HG03280 (cell line): ENCODE data around the gene IPO5.
"Not testable (repeated sequence)": the region's sequence is repeated elsewhere in the genome, so short reads cannot be mapped to it uniquely, and the experiment has no call there.

Source experiments
- ATAC-seq: cut with Tn5 transposase; IDR thresholded peaks from one replicate; pipeline ENCODE4 v1.9.1; 2021; ENCODE audit warnings: mild to moderate bottlenecking, moderate library complexity; ENCODE audit not compliant: unreplicated experiment

IPO5 gene

DNA sequence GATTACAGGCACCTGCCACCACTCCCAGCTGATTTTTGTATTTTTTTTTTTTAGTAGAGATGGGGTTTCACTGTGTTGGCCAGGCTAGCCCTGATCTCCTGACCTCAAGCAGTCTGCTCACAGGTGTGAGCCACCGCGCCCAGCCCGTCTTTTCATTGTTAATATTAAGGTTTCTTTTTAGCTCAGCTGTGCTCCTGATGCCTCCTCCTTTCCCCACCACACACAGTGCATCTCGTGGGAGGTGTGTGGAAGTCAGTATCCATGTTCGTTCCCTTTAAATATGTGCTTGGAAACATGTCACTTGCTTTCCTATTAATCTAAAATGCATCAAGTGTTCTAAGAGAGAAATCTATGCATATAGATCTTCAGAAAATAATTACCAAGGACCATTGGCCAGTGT is 53.5 kb downstream of the IPO5 start:
- no peak for ATAC-seq

GRCh38 chr13:98013241-98013640 is 59.8 kb downstream of the IPO5 start:
- no peak for ATAC-seq

- no peak for ATAC-seq
Measured at GRCh38 chr13:98014766-98015165, 61.3 kb downstream of the IPO5 start.

DNA sequence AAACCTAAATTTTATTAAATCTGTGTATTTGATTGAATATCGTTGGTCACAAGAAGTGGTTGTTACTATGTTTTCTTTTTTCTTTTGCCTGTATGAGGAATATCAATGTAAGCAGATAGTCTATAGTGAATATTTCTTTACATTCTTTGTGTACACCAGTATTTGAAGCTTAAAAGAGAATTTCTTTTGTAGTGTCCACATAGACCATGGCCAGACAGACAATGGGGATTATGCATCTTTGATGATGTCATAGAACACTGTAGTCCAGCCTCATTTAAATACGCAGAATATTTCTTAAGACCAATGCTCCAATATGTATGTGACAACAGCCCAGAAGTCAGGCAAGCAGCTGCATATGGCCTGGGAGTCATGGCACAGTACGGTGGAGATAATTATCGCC is 64.8 kb downstream of the IPO5 start:
- ATAC-seq, result no peak

DNA sequence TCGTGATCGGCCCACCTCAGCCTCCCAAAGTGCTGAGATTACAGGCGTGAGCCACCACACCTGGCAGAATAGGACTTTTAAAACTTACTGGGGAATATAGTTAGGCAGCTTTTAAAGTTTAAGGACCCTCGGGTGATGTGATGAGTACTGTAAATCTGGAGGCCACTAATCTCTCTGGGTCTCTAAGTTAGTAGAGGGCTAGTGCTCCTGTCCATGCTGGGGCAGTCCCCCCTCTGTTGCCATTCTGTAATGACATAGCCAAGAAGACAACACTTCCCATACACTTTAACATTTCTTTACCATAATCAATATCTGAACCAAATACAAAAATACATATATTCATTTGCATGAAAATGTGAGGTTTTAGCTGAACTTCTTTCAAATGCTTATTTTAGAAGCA is 65.7 kb downstream of the IPO5 start:
- ATAC-seq, result no peak

DNA sequence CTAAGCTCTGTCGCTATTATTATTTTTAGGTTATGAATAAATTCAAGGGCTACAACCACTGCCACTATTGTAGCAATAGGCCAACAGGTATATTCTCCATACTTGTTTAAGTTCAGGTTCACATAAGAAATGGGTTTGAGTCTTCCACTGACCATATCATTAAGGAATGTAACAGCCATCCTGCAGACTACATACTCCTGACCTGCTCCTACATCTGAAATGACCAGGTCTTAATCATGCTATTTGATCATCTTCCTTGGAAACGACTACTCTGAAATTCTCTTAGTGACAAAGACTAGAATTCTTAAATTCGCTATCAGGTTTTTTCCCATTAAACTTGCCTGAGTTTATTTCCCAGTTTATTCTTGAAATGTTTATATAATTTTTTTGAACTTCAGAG is 66.8 kb downstream of the IPO5 start:
- ATAC-seq, result no peak

DNA sequence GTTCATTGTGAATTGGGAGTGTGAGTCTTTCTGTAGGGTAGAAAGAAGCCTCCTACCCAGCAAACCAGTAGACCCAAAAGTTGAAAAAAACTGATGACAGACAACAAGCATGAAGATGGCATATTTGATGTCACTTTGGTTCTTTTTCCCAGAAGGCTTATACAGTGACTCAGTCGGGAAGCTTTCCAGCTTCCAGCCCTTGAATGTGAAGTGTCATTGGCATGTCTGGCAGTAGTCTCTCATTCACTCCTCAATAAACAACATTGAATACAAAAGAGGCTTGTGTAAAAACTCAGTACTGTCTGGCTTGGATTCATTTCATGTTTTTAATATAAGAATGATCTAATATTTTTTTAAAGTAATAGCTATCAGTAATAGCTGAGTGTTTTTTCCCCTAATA is 68.7 kb downstream of the IPO5 start:
- no peak for ATAC-seq

DNA sequence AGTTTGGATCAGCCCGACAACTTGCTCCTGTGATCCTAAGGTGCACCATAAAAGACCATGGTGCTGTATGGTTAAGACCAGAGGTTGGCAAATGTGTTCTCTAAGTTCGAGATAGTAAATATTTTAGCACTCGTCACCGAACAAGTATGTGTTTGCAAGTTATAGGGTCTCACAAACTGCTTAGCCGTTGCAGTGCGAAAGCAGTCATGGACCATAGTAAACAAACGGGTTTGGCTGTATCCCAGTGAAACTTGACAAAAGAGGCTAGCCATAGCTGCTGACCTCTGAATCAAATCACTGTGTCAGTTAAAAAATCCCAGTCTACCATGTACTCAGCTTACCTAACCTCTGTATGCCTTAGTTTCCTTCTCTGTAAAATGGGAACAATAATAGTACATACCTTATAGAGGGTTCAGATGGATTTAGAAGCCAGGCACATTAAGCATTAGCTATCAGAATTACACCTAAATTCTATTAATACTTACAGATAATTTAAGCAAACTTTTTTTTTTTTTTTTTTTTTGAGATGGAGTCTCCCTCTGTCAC is 72.1 kb downstream of the IPO5 start:
- no peak for ATAC-seq

GRCh38 chr13:98026457-98026857 is 73.0 kb downstream of the IPO5 start:
- ATAC-seq, result no peak

- no peak for ATAC-seq
Measured at GRCh38 chr13:98032168-98032567, 78.7 kb downstream of the IPO5 start.

DNA sequence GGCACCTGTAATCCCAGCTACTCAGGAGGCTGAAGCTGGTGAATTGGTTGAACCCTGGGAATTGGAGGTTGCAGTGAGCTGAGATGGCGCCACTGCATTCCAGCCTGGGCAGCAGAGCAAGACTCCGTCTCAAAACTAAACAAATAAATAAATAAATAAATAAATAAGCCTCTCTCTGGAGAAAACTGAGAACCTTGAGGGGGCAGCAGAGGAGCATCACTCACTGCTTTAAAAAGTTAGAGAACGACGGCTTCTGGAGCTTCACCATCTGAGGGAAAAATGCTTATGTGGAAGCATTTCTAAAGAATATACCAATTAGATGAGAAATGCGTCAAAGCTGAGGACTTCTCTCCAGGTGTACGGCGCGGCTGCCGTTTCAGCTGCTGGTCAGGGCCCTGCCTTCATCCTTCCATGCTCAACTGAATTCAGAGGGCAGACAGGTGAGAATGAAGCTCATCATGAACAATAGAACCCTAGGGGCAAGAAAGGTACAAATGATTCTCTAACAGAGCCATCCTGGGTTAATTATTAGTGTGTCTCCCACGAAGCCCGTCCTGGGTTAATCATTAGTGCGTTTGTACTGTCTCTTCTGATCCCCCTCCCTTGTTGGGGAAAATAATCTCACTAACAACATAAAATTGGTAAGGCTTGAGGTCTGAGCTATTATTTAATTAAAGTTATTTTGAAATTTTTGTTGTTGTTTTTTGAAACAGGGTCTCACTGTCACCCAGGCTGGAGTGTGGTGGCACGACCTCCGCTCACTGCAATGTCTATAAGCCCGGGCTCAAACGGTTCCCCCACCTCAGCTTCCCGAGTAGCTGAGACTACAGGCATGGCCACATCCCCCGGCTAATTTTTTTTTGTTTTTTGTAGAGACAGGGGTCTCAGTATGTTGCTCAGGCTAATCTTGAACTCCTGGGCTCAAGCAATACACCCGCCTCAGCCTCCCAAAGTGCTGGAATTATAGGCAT is 80.1 kb downstream of the IPO5 start:
- no peak for ATAC-seq

DNA sequence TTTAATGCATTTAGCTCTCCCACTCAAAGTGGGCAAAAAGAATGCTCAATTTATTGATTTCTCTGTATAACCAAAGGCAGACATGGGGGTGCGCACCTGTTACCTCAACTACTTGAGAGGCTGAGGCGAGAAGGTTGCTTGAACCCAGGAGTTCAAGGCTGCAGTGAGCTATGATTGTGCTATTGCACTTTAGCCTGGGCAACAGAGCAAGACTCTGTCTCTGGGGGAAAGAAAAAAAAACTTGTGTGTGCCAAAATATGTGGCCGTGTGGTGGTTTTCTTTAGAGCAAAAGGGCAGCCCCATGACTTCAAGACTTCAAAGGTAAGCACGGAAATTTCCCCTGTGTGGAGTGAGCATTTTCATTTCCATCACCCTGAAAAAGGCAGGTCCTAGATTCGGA is 81.9 kb downstream of the IPO5 start:
- no peak for ATAC-seq

GRCh38 chr13:98036564-98037302 is 83.3 kb downstream of the IPO5 start:
- ATAC-seq, result not testable (repeated sequence)

DNA sequence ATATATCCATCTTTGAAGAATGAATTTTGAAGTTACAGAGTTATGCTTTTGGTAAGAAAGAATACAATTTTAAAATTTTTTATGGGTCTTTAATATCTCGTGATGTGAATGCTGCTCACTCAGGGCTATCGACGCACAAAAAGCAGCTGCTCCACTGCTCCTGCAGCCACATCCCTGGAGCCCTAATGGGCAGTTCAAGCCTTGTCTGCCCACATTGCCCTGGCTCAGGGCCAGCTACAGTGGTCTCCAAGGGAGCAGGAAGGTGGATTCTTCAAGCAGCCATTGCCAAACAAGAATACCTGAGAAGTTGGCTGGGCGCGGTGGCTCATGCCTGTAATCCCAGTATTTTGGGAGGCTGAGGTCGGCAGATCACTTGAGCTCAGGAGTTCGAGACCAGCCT is 85.8 kb downstream of the IPO5 start:
- ATAC-seq, result no peak

GRCh38 chr13:98039964-98040363 is 86.5 kb downstream of the IPO5 start:
- no peak for ATAC-seq

DNA sequence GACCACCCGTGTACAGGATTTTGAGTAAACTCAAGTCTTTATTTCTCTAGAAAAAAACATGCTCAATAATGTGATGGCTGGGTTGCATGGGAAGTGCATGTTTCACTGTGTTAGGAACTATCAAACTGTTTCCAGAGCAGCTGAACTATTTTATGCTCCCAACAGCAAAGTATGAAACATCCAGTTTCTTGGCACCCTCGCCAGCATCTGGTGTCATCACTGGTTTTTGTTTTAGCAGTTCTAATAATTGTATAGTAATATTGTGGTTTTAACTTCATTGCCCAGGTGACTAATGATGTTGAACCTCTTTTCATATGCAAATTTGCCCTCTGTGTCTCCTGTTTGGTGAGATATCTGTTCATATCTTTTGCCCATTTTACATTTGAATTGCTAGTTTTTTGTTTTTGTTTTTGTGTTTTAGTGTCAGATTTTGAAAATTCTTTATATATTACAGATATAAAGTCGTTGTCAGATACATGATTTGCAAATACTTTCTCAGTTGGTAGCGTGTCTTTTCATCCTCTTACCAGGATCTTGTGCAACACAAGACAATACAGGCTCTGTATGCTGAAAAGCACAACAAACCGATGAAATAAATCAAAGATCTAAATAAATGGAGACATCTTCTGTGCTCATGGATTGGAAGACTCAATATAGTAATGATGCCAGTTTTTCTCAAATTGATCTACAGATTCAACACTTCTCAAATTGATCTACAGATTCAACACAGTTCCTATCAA is 87.8 kb downstream of the IPO5 start:
- no peak for ATAC-seq

DNA sequence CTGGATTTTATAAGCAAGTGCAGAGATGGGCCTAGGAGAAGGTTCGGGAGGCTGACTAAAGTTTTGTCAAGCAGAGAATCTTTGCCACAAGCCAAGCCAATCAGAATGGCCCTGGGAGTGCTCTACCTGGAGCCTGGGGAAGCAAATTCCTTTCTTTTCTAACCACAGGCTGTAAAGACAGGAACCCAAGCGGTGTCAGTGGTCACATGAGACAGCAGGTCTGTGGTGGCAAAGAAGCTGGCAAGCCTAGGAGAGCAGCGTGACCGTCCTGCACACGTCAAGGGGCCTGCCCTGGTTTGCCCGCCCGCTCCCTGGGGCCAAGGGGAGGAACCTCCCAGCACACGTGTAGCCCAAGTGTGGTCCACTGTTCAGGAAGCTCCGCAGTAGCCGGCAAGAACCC is 90.8 kb downstream of the IPO5 start:
- no peak for ATAC-seq

DNA sequence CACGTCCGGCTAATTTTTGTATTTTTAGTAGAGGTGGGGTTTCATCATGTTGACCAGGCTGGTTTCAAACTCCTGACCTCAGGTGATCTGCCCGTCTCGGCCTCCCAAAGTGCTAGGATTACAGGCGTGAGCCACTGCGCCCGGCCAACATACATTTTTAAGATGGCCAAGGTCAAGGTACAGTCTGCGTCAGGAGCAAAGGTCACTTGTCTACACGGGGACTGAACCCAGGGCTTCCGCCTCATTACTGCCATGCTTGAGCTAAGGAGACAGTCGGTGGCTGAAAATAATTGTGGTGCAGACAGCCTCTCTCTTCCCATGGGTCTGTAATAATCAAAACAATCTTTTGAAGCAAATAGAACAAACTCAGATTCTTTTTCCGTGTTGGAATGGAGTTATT is 94.3 kb downstream of the IPO5 start:
- ATAC-seq, result not testable (repeated sequence)

GRCh38 chr13:98048265-98048664 is 94.8 kb downstream of the IPO5 start:
- no peak for ATAC-seq

GRCh38 chr13:98050041-98050466 is 96.6 kb downstream of the IPO5 start:
- ATAC-seq, result no peak

- no peak for ATAC-seq
Measured at GRCh38 chr13:98052412-98052811, 98.9 kb downstream of the IPO5 start.
